UCSD-AML1 (cell line): ENCODE data around the gene RGS1.
A peak's percentile ranks its signal among the peaks of the same experiment; 100 is the strongest.

Source experiments
- DNase-seq: peaks from one replicate; lab custom pipeline; 2025; ENCODE audit not compliant: unreplicated experiment; lab: John Stamatoyannopoulos, UW

The RGS1 gene

DNA sequence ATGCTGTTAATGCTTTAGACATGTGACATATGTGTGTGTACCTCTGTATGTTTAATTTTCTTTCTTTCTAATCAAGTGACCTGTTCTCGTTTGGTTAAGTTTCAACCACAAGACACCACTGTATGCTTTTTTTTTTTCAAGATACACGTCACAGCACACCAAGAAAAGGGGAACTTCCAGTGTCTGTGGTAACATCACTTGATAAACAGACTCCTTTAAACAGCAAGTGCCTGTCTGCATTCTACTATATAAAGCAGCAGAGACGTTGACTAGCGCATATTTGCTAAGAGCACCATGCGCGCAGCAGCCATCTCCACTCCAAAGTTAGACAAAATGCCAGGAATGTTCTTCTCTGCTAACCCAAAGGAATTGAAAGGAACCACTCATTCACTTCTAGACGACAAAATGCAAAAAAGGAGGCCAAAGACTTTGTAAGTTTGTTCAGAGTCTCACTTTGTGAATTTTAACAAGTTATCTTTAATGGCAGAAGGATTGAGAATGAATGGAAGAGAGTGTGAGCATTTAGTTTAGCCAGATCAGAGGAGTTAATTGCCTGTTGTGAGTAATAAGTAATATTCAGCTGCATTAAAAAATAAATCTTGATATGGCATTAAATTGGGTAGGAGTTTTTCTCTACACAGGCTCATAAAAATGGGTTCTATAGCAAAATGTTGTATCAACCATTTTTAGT is at the start of gene RGS1:
Gene RGS1, plus strand, starts transcription at position 275 of the 691 bp plus-strand sequence. Its CDS starts 20 bp downstream, at position 295.
- DNase-seq: peak; percentile 11

- no peak for DNase-seq
These were observed 48.3 kb upstream of the RGS1 start for GRCh38 chr1:192527111-192527795.

- no peak for DNase-seq
These were observed 47.6 kb upstream of the RGS1 start for GRCh38 chr1:192527950-192528349.

DNA sequence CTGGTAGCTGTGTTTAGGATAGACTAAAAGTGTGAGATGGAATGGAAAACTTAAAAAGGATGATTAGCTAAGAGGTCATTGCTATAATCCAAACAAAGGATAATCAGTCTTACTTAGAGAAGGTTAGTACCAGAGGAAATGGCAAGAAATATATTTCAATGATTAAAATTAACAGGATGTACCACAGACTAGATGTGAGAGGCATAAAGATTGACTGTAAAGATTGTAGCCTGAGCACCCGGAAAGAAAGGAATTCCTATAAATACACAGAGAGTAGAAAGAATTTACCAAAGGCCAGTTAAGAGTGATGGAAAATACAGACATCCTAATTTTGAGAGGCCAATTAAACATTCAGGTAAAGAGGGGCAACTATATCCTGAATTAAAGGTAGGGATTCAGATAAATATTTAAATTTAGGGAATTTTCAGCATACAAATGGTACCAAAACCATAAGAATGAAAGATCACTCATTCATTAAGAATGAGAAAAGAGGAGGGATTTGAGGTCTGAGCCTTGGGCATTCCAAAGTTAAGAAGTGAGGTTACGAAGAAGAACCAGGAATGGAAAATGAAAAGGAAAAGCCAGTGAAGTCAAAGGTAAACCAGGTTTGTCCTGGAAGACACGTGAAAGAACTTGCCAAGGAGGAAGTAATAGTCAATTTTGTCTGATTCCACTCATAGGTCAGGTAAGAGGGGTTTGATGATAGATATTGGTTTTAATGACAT is 46.4 kb upstream of the RGS1 start:
- DNase-seq: no peak

DNA sequence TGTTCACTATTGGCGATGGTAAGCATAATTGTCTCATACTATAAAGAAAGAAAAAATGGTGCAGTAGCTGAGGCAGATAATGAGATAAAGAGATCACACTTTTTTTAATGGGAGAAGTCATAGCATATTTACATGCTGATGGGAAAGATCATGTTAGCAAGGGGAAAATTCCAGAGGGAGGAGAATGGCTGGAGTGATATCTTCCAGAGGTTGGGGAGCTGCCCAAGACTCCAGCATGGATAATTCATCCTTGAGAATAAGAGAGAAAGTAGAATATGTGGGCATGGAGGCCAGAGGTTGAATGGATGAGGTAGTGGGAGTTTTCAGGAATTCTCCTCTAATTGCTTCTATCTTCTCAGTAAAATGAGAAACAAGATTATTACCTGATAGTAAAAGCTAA is 45.8 kb upstream of the RGS1 start:
- no peak for DNase-seq

- no peak for DNase-seq
These were observed 45.3 kb upstream of the RGS1 start for GRCh38 chr1:192530254-192530653.

GRCh38 chr1:192531037-192531703 is 44.4 kb upstream of the RGS1 start:
- DNase-seq: peak; percentile 6

- peak; percentile 9 for DNase-seq
These were observed 40.9 kb upstream of the RGS1 start for GRCh38 chr1:192534666-192535065.

DNA sequence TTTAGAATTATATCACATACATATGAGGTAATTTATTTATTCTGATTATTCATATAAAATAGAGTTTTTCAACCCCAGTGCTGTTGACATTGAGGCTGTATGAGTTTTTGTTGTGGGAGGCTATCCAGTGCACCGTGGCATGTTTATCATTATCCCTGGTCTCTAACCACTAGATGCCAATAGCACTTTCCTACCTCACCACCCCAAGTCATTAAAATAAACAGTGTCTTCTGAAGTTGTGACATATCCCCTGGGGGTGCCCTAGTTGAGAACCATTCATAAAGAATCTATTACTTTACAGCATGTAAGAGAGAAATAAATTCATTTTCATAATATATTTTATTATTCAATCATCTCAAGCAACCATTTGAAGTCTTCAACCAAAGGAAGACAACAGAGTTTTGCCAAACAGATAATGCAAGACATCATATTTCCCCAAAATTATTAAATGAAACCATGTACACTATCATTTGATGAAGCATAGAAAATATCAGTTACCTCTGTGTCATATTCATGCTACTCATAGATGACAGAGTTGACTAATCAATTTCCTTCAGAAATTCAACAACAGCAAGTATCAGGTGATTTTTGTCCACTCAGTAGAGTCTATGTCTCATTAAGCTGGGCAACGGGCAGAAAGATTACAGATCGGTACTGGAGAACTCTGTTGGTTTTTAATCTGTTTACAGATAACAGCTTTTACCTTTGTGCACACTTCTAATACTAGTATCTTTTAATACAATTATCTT is 39.5 kb upstream of the RGS1 start:
- DNase-seq: no peak

- no peak for DNase-seq
These were observed 36.9 kb upstream of the RGS1 start for GRCh38 chr1:192538407-192539296.

DNA sequence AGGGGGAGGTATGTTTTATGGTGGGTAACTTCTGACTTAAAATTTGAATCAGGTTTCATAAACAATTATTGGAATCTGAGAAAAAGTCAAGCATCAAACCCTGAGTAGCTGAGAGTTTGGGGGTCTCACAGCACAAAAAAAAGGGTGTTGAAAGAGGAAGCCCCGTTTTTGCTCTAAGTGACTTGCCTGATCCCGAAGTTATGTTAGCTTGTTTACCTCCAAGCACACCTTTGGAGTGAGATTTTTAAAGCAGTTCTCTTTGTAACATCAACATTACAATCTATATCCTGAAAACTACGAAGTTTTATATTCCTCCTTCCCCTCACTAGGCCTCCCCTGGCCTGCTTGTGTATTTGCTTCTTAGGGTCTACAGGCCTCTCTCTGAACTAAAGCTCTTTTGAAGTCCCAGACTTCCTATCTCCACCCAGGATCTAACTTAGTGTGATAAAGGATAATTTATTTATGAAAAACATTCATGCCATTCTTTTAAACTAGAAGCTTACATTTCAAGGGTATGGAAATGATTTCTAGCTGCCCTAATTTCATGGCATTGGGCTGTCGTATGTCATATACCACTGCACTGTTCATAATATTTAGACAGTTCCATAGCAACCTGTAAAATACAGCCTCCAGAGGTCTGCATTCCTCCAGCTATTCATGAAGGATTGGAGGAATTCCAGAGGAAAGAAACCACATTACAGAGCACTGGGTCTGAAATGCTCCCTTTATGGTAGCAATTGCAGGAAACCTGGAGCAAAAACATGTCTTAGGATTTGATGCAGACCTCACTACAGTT is 36.1 kb upstream of the RGS1 start:
- no peak for DNase-seq

DNA sequence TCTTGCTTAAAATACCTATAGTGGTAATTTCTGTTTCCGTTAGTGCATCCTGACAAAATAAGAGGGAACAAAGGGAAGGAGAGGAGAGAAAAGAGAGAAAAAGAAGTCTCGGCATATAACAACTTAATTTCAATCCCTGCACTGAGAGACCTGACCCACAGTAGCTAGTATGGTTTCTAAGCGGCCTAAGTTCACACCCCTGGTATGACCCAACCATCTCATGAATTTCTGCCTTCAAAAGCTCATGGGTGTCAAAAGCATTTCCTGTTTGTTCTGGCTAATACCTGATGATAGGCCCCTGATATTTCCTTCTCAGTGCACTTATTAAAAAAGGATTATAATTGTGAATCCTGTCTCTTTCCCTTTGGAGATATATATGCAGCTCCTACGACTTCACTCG is 32.1 kb upstream of the RGS1 start:
- no peak for DNase-seq

DNA sequence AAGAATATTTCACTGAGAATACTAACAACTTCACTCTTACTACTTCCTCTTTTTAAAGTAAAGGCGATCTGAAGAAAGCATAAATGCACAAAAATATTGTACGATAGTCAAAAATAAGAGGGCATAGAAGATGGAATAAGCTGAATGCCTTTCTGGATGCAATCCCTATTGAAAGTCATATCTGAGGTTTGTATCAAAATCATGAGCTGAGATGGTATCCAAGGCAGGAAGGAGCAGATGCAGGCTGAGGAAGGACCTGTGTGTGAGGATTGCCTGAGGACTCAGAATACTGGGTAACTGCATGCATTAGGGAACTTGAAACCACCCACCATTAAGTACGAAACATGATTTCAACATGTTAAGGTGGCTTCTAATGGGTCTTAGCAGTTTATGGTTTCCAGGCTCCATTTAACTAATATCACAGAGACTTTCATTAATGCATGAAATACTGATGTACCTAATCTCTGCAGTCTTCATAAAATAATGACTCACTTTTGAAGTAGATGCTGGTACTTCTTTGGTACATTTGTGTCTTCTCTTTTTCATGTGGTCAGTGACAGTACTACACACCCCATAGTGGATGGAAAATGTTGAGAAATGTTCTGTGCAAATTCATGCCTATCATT is 29.6 kb upstream of the RGS1 start:
- DNase-seq: peak; percentile 8

- DNase-seq: no peak
These were observed 28.9 kb upstream of the RGS1 start for GRCh38 chr1:192546596-192547190.

- DNase-seq: no peak
These were observed 28.1 kb upstream of the RGS1 start for GRCh38 chr1:192547501-192547900.

GRCh38 chr1:192549937-192550336 is 25.6 kb upstream of the RGS1 start:
- no peak for DNase-seq

GRCh38 chr1:192550922-192551534 is 24.5 kb upstream of the RGS1 start:
- peak; percentile 9 for DNase-seq

- DNase-seq: no peak
These were observed 22.8 kb upstream of the RGS1 start for GRCh38 chr1:192552760-192553191.
